Esophagus (tissue), 2 donors: ENCODE data around the gene METRNL. TPM values are rescaled to one million over a fixed set of nuclear protein-coding genes. Genes with fewer than 3 reads are reported as not detected.
"Not testable (repeated sequence)": the region's sequence is repeated elsewhere in the genome, so short reads cannot be mapped to it uniquely, and the experiment has no call there.

Source experiments
- H3K27ac ChIP-seq, 2 donors: one replicate each; pipeline ENCODE4 v1.5.1; 2013; ENCODE audit warnings: low read depth in 2 of 2, mild to moderate bottlenecking in 2 of 2, inconsistent platforms in 1 of 2, low read length in 1 of 2, moderate library complexity in 1 of 2
- H3K27me3 ChIP-seq, 2 donors: one replicate each; pipeline ENCODE4 v1.6.1; 2013; ENCODE audit warnings: low read length in 2 of 2, control low read depth in 1 of 2, mild to moderate bottlenecking in 1 of 2; ENCODE audit not compliant: insufficient read depth in 2 of 2, control insufficient read depth in 1 of 2
- H3K36me3 ChIP-seq, 2 donors: one replicate each; pipeline ENCODE4 v1.6.1; 2013; ENCODE audit warnings: low read length in 1 of 2; ENCODE audit not compliant: control insufficient read depth in 2 of 2, insufficient read depth in 2 of 2
- H3K4me1 ChIP-seq, 2 donors: one replicate each; pipeline ENCODE4 v1.6.1; 2013; ENCODE audit warnings: low read length in 1 of 2; ENCODE audit not compliant: control insufficient read depth in 2 of 2, insufficient read depth in 2 of 2
- H3K4me3 ChIP-seq, 2 donors: one replicate each; pipeline ENCODE4 v1.5.1; 2013; ENCODE audit warnings: low read length in 2 of 2, mild to moderate bottlenecking in 2 of 2, low read depth in 1 of 2, moderate library complexity in 1 of 2
- H3K9me3 ChIP-seq, 2 donors: one replicate each; pipeline ENCODE4 v1.6.1; 2013; ENCODE audit warnings: mild to moderate bottlenecking in 2 of 2, low read depth in 1 of 2, low read length in 1 of 2, moderate library complexity in 1 of 2; ENCODE audit not compliant: control insufficient read depth in 2 of 2, insufficient read depth in 1 of 2
- WGBS, 2 donors: extraction: QIAGEN DNeasy Blood & Tissue Kit; methylation state at CpG; one replicate each; pipeline ENCODE4 v1.1.7; 2013; 5-methylcytosine and 5-hydroxymethylcytosine counted together
- polyA plus RNA-seq, 2 donors: library from polyadenylated mRNA; stranded (reverse); fragments of 200-250 nt; gene quantifications; one replicate each; pipeline ENCODE4 v1.2.3, GENCODE V29; 2013
- donor health status: healthy with polysubstance abuse.
- donor health status: Bipolar disorder and iron deficiency.

METRNL gene
- polyA plus RNA-seq, 2 donors: 143 to 169 TPM

DNA sequence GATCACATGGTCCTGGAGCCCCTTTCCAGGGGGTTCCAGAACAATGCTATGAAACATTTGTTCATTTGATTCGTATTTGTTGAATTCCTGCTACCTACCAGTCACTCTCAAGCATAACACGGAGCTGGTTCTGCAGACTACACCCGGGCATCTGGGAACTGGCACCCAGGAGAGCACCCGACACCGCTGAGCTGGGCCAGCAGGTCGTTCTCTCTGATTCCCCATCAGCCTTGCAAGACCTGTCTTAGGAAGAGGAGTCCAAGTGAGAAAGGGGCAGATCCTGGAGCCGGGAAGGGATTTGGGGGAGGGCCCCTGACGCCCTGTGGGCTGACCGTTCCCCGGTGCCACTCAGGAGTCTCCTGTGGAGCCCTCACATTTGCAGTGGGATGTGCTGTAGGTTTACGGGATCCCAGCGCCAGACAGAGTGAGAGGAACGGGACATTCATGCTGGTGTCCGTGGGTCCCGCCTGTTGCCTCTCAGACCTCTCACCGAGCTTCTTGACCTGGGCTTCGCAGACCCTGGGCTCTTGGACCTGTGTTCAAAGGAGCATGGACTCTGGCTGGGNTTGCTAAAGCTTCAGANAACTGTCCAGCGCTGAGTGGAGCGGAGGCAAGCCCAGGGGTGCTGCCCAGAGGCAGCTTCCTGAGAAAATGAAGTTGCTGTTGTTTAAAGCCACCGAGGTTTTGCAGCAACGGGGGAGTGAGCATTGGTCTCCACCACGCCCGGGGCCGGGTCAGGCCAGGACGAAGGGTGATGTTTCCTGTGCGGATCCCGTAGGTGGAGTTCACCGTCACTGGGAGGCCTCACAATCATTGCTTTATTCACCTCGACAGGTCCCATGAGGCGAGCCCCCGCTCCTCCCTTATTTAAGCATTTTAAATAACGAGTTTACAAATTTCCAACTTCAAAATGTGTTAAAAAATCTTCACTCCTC lies 49.2 kb downstream of the METRNL start:
- Histone ChIP-seq H3K36me3 (no peaks in the 10 kb centered on the region), H3K27ac (no peak overlapping the region), H3K4me1 (peaks cover 0 to 4% of the 10 kb centered on the region in 2 donors), H3K4me3 (no peak overlapping the region), H3K9me3 (no peaks in the 10 kb centered on the region), H3K27me3 (no peaks in the 10 kb centered on the region)
- WGBS, 2 donors: 84 to 85% methylated on average over 32 of the region's 32 CpGs

DNA sequence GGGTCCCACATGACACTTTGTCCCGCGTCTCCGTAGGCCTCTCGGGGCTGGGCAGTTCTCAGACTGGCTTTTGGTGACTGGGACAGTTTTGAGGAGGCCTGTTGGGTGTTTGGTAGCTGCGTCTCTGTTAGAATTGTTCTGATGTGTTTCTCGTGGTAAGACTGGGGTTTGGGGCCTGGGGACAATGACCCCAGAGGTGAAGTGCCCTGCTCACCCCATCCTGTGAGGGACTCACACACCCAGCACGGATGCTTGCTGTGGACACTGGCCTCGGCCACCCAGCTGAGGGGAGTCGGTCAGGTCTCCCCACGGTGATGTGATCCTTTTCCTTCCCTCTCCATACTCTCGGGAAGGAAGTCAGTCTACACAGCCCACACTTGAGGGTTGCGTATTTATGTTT lies 50.3 kb downstream of the METRNL start:
- Histone ChIP-seq H3K27ac (no peak overlapping the region), H3K4me3 (no peak overlapping the region), H3K27me3 (no peaks in the 10 kb centered on the region), H3K4me1 (peaks cover 0 to 4% of the 10 kb centered on the region in 2 donors), H3K36me3 (no peaks in the 10 kb centered on the region), H3K9me3 (no peaks in the 10 kb centered on the region)
- 88 to 90% methylated on average over 12 of the region's 12 CpGs for WGBS, 2 donors

DNA sequence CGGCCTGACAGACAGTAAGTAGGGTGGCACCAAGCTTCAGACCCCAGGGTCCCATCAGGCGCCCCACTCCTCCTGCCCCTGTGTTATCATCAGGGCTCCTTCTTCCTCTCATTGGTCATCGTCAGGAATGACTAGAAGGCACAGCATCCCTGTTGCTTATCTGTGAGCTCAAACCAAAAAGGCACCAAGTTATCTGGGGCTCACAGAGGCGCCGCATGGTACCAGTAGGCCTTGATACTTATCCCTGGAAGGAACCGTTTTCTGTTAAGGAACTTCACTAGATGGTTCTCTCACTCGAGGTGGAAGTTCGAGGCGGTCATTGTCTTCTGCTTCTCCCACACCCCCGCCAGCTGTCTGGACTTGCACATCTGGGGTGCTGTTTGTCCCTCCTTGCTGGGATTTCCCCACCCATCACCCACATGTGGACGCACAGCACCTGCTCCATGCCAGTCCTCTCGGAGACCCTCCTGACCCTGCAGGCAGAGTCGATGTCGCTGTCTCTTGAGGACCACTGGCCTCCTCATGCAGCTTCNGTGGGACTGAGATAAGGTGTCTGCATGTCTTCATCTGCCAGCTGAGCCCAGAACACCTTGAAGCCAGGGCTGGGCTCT lies 52.1 kb downstream of the METRNL start:
- no peaks in the 10 kb centered on the region for H3K9me3 ChIP-seq
- no peaks in the 10 kb centered on the region for H3K4me1 ChIP-seq
- no peaks in the 10 kb centered on the region for H3K36me3 ChIP-seq
- WGBS, 2 donors: 93% methylated on average over 14 of the region's 14 CpGs
- no peak overlapping the region for H3K27ac ChIP-seq
- no peak overlapping the region for H3K4me3 ChIP-seq
- no peaks in the 10 kb centered on the region for H3K27me3 ChIP-seq

DNA sequence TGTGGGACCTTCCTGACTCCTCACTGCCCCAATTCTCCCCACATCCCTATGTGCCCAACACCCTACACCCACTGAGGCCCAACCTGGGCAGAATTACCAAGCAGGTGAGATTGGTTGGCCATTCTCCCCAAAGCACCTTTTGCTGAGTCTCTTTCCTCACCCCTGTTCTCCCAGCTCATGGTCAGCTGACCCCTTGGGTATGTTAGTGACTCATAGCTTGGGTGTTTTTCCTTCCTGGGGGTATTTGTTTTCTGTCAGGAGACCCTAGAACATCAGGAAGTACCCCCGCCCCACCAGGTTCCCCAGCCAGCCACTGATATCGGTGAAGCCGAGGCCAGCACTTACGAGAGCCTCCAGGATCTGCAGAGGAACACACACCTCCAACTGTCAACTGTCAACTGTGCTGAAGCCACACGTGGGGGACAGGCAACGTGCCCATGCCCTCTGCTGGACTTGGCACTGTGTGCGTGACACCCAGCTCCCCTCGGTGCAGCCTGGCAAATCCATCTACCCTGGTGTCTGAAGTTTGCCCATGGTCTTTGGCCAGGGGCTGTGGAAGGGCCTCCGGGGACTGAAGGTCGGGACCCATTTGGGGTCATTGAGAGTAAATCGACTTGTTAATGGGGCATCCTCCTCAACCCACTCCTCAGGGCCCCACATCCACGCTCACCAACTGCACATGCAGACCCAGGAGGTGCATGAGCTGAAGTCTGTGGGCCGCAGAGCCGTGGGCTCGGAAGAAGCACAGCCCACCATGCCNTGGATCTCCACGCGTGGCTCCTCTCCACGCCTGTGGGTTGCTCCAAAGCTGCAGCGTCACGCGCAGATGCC lies 53.1 kb downstream of the METRNL start:
- Histone ChIP-seq H3K4me1 (no peaks in the 10 kb centered on the region), H3K27me3 (no peaks in the 10 kb centered on the region), H3K9me3 (peaks cover 0 to 3% of the 10 kb centered on the region in 2 donors), H3K36me3 (no peaks in the 10 kb centered on the region), H3K4me3 (no peak overlapping the region), H3K27ac (no peak overlapping the region)
- whole genome bisulfite sequencing, 2 donors: 84 to 85% methylated on average over 21 of the region's 21 CpGs

DNA sequence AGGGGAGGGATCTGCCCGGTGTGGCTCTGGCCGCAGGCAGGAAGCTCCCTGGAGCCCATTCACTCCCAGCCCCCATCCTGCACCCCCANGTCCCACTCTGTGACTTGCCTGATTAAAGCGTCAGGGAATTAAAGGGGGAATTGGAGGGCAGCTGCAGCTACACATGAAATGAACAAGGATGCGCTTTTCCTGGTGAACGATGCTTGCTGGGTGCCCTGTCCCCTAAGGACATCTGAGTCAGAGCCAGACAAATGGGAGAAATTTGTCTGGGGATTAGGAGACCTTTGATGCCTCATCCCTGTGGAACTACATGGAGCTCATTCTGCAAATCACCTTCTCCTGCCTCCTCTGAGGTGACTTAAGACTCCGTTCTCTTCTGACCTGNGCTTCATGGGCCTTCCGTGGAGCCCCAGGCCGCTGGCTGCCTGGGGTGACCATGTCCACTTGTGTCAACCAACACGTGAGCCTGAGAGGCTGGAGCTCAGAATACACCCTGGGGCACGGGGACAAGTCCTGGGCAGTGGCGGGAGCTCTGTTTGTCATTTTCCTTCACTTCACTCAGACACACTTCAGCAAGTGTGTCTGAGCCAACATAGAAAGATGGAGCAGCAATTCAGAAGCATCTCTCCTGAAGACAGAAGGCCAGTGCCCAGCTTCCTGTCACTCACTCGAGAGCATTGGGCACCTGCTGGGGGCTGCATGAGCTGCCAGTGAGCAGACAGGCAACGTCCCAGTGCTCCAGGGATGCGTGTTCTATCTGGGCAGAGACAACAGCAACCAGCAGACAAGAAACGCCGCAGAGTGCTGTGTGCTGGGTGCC lies 54.1 kb downstream of the METRNL start:
- H3K4me1 ChIP-seq: no peaks in the 10 kb centered on the region
- H3K27ac ChIP-seq: no peak overlapping the region
- 57 to 77% methylated on average over 16 of the region's 16 CpGs for WGBS, 2 donors
- no peak overlapping the region for H3K4me3 ChIP-seq
- no peaks in the 10 kb centered on the region for H3K27me3 ChIP-seq
- H3K36me3 ChIP-seq: no peaks in the 10 kb centered on the region
- H3K9me3 ChIP-seq: peaks cover 0 to 3% of the 10 kb centered on the region in 2 donors

DNA sequence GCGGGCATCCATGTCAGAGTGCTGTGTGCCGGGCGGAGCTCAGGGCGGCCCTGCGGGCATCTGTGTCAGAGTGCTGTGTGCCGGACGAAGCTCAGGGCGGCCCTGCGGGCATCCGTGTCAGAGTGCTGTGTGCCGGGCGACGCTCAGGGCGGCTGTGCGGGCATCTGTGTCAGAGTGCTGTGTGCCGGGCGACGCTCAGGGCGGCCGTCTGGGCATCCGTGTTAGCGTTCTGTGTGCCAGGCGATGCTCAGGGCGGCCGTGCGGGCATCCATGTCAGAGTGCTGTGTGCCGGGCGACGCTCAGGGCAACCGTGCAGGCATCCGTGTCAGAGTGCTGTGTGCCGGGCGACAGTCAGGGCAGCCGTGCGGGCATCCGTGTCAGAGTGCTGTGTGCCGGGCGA lies 55.0 kb downstream of the METRNL start:
- H3K4me1 ChIP-seq, H3K9me3 ChIP-seq, H3K4me3 ChIP-seq, H3K27me3 ChIP-seq, H3K27ac ChIP-seq, H3K36me3 ChIP-seq: not testable (repeated sequence)
- 92% methylated on average over 32 to 38 of the region's 38 CpGs for WGBS, 2 donors

DNA sequence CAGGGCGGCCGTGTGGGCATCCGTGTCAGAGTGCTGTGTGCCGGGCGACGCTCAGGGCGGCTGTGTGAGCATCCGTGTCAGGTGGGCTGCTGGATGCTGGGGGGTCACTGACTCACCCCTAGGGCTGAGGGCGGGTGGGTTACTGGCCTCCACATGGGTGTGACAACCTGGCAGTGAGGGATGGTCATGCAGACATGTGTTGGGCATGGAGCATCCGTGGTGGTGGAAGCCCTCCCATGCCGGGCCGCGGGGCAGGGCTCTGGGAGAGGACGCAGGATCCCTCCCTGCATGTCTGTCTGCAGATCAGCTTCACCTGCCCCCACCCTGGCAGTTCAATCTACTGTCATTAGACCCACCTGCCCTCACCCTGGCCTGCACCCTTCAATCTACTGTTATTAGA lies 56.3 kb downstream of the METRNL start:
- Histone ChIP-seq H3K36me3 (no peaks in the 10 kb centered on the region), H3K27ac (no peak overlapping the region), H3K4me3 (no peak overlapping the region), H3K27me3 (no peaks in the 10 kb centered on the region), H3K4me1 (no peaks in the 10 kb centered on the region), H3K9me3 (peaks cover 0 to 3% of the 10 kb centered on the region in 2 donors)
- 89 to 93% methylated on average over 14 of the region's 14 CpGs for WGBS, 2 donors

DNA sequence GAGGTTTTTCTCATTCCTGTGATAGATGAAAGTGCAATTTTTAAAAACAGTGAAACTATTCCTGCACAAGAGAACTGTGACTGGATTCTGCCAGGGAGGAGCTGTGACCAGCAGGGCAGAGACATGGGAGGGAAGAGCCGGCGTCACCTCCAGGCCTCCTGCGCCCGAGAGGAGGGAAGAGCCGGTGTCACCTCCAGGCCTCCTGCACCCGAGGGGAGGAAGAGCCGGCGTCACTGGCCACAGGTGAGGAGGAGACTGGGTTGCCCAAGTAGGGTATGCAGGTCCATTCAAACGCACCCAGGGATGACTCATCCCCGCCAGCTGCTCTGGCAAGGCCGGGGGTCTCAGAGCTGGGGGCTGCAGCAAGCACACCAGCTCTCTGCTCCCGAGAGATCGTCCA lies 56.7 kb downstream of the METRNL start:
- WGBS, 2 donors: 80 to 86% methylated on average over 13 of the region's 13 CpGs

DNA sequence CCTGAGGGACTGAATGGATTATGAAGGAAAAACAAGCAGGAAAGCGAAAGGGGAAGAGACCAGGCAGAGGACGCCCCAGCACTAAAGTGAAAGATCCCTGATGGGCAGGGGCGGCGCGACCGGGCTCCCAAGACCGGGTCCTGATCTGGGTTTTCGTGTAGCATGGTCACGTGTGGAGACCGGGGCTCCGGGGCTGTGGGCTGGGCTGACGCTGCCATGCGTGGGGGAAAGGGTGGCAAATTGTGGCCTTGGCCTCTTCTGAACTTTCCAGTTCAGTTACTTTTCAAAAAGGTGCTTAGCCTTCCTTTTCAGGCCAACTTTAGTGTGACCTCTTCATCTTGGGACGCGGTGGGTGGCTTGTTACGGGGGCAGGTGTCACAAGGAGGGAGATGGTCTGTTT lies 57.5 kb downstream of the METRNL start:
- Histone ChIP-seq H3K27ac (no peak overlapping the region), H3K36me3 (no peaks in the 10 kb centered on the region), H3K27me3 (no peaks in the 10 kb centered on the region), H3K4me1 (no peaks in the 10 kb centered on the region), H3K9me3 (peaks cover 0 to 3% of the 10 kb centered on the region in 2 donors), H3K4me3 (no peak overlapping the region)
- WGBS, 2 donors: 86 to 89% methylated on average over 16 of the region's 16 CpGs

More for the DNA sequence above, 56.7 kb downstream of the METRNL start:
- H3K27ac ChIP-seq: no peak overlapping the region
- no peaks in the 10 kb centered on the region for H3K4me1 ChIP-seq
- H3K9me3 ChIP-seq: peaks cover 0 to 3% of the 10 kb centered on the region in 2 donors
- no peaks in the 10 kb centered on the region for H3K36me3 ChIP-seq
- no peak overlapping the region for H3K4me3 ChIP-seq
- H3K27me3 ChIP-seq: no peaks in the 10 kb centered on the region
